Duodenal mucosa (tissue), 2 donors: ENCODE data around the gene PHACTR4.
"Not testable (repeated sequence)": the region's sequence is repeated elsewhere in the genome, so short reads cannot be mapped to it uniquely, and the experiment has no call there.

Source experiments
- H3K27ac ChIP-seq: one replicate; pipeline ENCODE4 v1.7.0; 2013; ENCODE audit warnings: low read depth, low read length
- H3K27me3 ChIP-seq, 2 donors: one replicate each; pipeline ENCODE4 v1.7.0; 2013; ENCODE audit warnings: low read length in 2 of 2, control low read depth in 1 of 2; ENCODE audit not compliant: insufficient read depth in 2 of 2, control insufficient read depth in 1 of 2
- H3K36me3 ChIP-seq, 2 donors: one replicate each; pipeline ENCODE4 v1.7.0; 2013; ENCODE audit warnings: low read length in 2 of 2, control low read depth in 1 of 2; ENCODE audit not compliant: insufficient read depth in 2 of 2, control insufficient read depth in 1 of 2
- H3K4me1 ChIP-seq, 2 donors: one replicate each; pipeline ENCODE4 v1.7.0; 2013; ENCODE audit warnings: low read length in 2 of 2, control low read depth in 1 of 2; ENCODE audit not compliant: insufficient read depth in 2 of 2, control insufficient read depth in 1 of 2
- H3K4me3 ChIP-seq, 2 donors: one replicate each; pipeline ENCODE4 v1.7.0; 2013; ENCODE audit warnings: low read length in 2 of 2, low read depth in 1 of 2
- H3K9ac ChIP-seq, 2 donors: one replicate each; pipeline ENCODE4 v1.7.0; 2013; ENCODE audit warnings: low read length in 2 of 2, low read depth in 1 of 2
- H3K9me3 ChIP-seq, 2 donors: one replicate each; pipeline ENCODE4 v1.7.0; 2013; ENCODE audit warnings: low read length in 2 of 2, control low read depth in 1 of 2; ENCODE audit not compliant: control insufficient read depth in 1 of 2

The PHACTR4 gene

DNA sequence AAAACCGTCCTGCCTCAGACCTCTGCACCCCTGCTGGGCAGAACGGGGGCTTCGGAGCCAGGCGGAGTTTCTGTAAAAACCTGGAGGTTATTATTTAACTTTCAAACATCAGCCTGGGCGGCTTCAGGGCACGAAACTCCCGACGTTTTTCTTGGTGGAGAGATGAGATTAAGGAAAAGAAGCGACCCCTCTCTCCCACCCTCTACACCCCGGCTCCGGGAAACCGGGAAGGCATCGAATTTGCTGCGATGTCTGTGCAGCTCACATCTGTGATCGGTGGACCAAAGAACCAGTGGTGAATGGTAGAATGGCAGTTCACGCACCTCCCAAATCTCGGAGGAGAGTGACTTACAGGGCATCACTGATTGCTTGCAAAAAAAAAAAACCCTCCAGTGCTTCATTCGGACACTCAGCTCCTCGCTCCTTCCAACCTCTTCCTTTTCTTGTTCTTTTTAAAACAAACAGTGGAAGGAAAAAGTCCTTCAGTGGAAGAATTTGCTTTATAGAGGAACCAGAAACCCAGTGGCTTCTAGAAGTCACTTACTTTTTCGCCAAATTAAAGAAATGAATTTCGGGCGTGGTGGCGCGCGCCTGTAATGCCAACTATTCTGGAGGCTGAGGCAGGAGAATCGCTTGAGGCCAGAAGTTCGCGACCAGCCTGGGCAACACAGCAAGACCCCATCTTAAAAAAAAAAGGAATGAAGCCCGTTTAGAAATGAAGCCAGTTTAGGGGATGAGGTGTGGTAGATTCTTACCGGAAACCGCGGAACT, 884 bp downstream of the PHACTR4 start:
- Histone ChIP-seq H3K36me3 (peaks cover 0 to 3% of the 10 kb centered on the region in 2 donors), H3K4me1 (peaks cover 12 to 26% of the 10 kb centered on the region in 2 donors), H3K9ac (peak overlapping the region; percentile 89 to 94), H3K9me3 (no peaks in the 10 kb centered on the region), H3K27ac (peak overlapping the region; percentile 96), H3K27me3 (no peaks in the 10 kb centered on the region), H3K4me3 (peak overlapping the region; percentile 88 to 93)

- H3K27ac ChIP-seq, result no peak overlapping the region
- H3K9me3 ChIP-seq, result no peaks in the 10 kb centered on the region
- peak overlapping the region in 1 of 2 donors; percentile 89 for H3K9ac ChIP-seq
- H3K4me3 ChIP-seq, result peak overlapping the region; percentile 88 to 93
- H3K36me3 ChIP-seq, result peaks cover 0 to 3% of the 10 kb centered on the region in 2 donors
- peaks cover 12 to 25% of the 10 kb centered on the region in 2 donors for H3K4me1 ChIP-seq
- H3K27me3 ChIP-seq, result no peaks in the 10 kb centered on the region
These were observed 1.5 kb downstream of the PHACTR4 start for GRCh38 chr1:28371010-28371377.

GRCh38 chr1:28373450-28373849, 3.9 kb downstream of the PHACTR4 start:
- H3K4me3 ChIP-seq, H3K27ac ChIP-seq, H3K27me3 ChIP-seq, H3K9me3 ChIP-seq, H3K36me3 ChIP-seq, H3K9ac ChIP-seq: not testable (repeated sequence)
- peaks cover 12 to 20% of the 10 kb centered on the region in 2 donors for H3K4me1 ChIP-seq

GRCh38 chr1:28374297-28374696, 4.8 kb downstream of the PHACTR4 start:
- Histone ChIP-seq H3K4me3 (no peak overlapping the region), H3K9ac (no peak overlapping the region), H3K27me3 (no peaks in the 10 kb centered on the region), H3K27ac (no peak overlapping the region), H3K4me1 (peaks cover 6 to 14% of the 10 kb centered on the region in 2 donors), H3K9me3 (no peaks in the 10 kb centered on the region), H3K36me3 (peaks cover 0 to 3% of the 10 kb centered on the region in 2 donors)

- H3K9ac ChIP-seq, H3K36me3 ChIP-seq, H3K9me3 ChIP-seq, H3K27me3 ChIP-seq, H3K27ac ChIP-seq, H3K4me3 ChIP-seq: not testable (repeated sequence)
- peaks cover 4 to 13% of the 10 kb centered on the region in 2 donors for H3K4me1 ChIP-seq
These were observed 6.1 kb downstream of the PHACTR4 start for GRCh38 chr1:28375598-28375997.

- not testable (repeated sequence) for H3K36me3 ChIP-seq, H3K27ac ChIP-seq, H3K9ac ChIP-seq, H3K4me3 ChIP-seq, H3K9me3 ChIP-seq, H3K27me3 ChIP-seq
- H3K4me1 ChIP-seq, result peaks cover 0 to 13% of the 10 kb centered on the region in 2 donors
These were observed 6.7 kb downstream of the PHACTR4 start for GRCh38 chr1:28376195-28376594.

DNA sequence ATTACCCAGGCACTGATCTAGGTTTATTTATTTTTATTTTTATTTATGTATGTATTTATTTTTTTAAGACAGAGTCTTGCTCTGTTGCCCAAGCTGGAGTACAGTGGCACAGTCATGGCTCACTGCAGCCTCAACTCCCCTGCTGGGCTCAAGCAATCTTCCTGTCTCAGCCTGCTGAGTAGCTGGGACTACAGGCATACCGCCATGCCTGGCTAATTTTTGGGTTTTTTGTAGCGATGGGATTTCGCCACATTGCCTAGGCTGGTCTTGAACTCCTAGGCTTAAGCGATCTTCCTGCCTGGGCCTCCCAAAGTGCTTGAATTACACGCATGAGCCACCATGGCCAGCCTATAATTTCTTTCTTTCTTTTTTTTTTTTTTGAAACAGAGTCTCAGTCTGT, 9.4 kb downstream of the PHACTR4 start:
- Histone ChIP-seq H3K9me3 (no peaks in the 10 kb centered on the region), H3K27me3 (no peaks in the 10 kb centered on the region), H3K4me3 (no peak overlapping the region), H3K36me3 (peaks cover 2 to 3% of the 10 kb centered on the region in 2 donors), H3K4me1 (peaks cover 0 to 9% of the 10 kb centered on the region in 2 donors), H3K9ac (no peak overlapping the region), H3K27ac (no peak overlapping the region)

DNA sequence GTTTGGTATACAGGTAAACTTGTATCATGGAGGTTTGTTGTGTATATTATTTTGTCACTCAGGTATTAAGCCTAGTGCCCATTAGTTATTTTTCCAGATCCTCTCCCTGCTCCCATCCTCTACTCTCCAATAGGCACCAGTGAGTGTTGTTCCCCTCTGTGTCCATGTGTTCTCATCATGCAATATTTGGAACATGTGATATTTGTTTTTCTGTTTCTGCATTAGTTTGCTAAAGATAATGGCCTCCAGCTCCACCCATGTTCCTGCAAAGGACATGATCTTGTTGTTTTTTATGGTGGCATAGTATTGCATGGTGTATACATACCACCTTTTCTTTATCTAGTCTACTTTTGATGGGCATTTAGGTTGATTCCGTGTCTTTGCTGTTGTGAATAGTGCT, 10.9 kb downstream of the PHACTR4 start:
- no peak overlapping the region for H3K4me3 ChIP-seq
- no peaks in the 10 kb centered on the region for H3K4me1 ChIP-seq
- no peaks in the 10 kb centered on the region for H3K27me3 ChIP-seq
- H3K9me3 ChIP-seq, result no peaks in the 10 kb centered on the region
- no peak overlapping the region for H3K9ac ChIP-seq
- no peak overlapping the region for H3K27ac ChIP-seq
- peaks cover 0 to 2% of the 10 kb centered on the region in 2 donors for H3K36me3 ChIP-seq

DNA sequence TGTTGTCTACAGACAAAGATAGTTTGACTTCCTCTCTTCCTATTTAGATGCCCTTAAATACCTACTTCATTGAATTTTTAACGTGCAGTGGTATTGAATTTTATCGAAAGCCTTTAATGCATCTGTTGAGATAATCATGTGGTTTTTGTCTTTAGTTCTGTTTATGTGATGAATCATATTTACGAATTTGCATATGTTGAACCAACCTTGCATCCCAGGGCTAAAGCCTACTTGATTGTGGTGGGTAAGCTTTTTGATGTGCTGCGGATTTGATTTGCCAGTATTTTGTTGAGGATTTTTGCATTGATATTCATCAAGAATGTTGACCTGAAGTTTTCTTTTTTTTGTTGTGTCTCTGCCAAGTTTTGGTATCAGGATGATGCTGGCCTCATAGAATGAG, 14.2 kb downstream of the PHACTR4 start:
- H3K9me3 ChIP-seq, H3K4me3 ChIP-seq, H3K36me3 ChIP-seq, H3K4me1 ChIP-seq, H3K27me3 ChIP-seq, H3K9ac ChIP-seq, H3K27ac ChIP-seq: not testable (repeated sequence)

- Histone ChIP-seq H3K4me1 (no peaks in the 10 kb centered on the region), H3K4me3 (no peak overlapping the region), H3K9ac (no peak overlapping the region), H3K9me3 (no peaks in the 10 kb centered on the region), H3K27ac (no peak overlapping the region), H3K27me3 (no peaks in the 10 kb centered on the region), H3K36me3 (peaks cover 3 to 6% of the 10 kb centered on the region in 2 donors)
These were observed 22.6 kb downstream of the PHACTR4 start for GRCh38 chr1:28392027-28392652.
